ENCODE results near the gene TP53RK.

The TP53RK gene

DNA sequence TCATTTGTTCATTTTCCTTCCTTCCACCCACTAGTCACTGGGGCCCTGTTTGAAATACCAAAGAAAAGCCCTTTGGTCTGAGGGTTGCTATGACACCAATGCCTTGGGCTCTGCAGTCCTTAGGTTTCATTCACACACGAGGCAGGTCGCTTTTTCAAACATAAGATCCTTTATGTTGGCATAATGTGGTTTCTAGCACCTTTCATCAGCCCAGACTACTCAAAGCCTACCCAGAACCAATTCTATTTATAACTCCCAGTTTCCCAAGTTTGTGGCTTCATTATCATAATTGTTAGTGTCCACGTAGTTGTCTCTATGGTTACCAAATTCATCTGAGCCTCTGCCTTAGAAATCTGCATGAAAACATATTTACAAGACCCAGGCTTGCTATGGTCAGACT, 6.6 kb upstream of the TP53RK start:
- TF ChIP-seq ZNF501 (tag by site-specific recombination; IDR thresholded peaks at IDR 0.05) (no peak), ZNF214 (tag by site-specific recombination; IDR thresholded peaks at IDR 0.05; ENCODE audit: borderline replicate concordance) (no peak), ZNF335 (tag by site-specific recombination; conservative IDR thresholded peaks at IDR 0.05) (no peak)
- H3K4me1 ChIP-seq (ENCODE audit: control insufficient read depth, insufficient read depth, low read length): no peaks in the 10 kb centered on the region
- no peaks in the 10 kb centered on the region for H3K9me3 ChIP-seq (ENCODE audit: control insufficient read depth, insufficient read depth, low read depth, low read length)
- H3K4me3 ChIP-seq (ENCODE audit: low read depth, low read length): no peak overlapping the region
- ChIA-PET CTCF (no interaction called here), POLR2A (no interaction called here)
- H3K36me3 ChIP-seq (ENCODE audit: control insufficient read depth in 2 of 2, insufficient read depth in 1 of 2, low read length in 2 of 2): no peaks in the 10 kb centered on the region
- H3K27ac ChIP-seq (ENCODE audit: extremely low read depth, low read depth, low read length): no peak overlapping the region

DNA sequence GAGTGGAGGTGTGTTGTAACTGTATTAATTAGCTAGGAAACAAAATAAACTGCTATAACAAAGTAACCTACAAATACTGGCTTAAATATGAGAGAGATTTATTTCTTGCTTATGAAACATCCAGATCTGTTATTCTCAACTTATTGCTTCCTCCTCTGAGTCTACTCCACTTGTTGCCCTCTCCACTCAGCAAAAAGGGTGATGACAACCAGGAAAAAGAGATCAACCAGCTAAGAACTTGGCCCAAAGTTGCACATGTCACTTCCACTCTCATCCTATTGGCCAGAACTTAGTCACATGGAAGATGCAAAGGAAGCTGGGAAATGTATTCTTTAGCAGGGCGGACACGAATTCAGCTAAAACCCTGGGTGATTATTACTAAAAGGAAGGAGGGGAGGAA, 5.2 kb upstream of the TP53RK start:
- ChIA-PET CTCF (interaction anchor here (0.7 to 2.1 kb wide), 2 partner anchors 13 to 48 kb away, joined by 3 to 10 read pairs; no protein-coding TSS in a partner anchor), POLR2A (no interaction called here)
- no peak overlapping the region for H3K4me3 ChIP-seq (ENCODE audit: low read depth, low read length)
- H3K36me3 ChIP-seq (ENCODE audit: control insufficient read depth in 2 of 2, insufficient read depth in 1 of 2, low read length in 2 of 2): no peaks in the 10 kb centered on the region
- H3K9me3 ChIP-seq (ENCODE audit: control insufficient read depth, insufficient read depth, low read depth, low read length): no peaks in the 10 kb centered on the region
- no peak for TF ChIP-seq ZBTB21 (tag by site-specific recombination; IDR thresholded peaks at IDR 0.05)
- peak; percentile 94 for TF ChIP-seq SCRT2 (tag by site-specific recombination; IDR thresholded peaks at IDR 0.05)
- TF ChIP-seq ZNF76 (tag by site-specific recombination; IDR thresholded peaks at IDR 0.05; ENCODE audit: borderline replicate concordance, low read depth): no peak
- no peaks in the 10 kb centered on the region for H3K4me1 ChIP-seq (ENCODE audit: control insufficient read depth, insufficient read depth, low read length)
- H3K27ac ChIP-seq (ENCODE audit: extremely low read depth, low read depth, low read length): no peak overlapping the region

DNA sequence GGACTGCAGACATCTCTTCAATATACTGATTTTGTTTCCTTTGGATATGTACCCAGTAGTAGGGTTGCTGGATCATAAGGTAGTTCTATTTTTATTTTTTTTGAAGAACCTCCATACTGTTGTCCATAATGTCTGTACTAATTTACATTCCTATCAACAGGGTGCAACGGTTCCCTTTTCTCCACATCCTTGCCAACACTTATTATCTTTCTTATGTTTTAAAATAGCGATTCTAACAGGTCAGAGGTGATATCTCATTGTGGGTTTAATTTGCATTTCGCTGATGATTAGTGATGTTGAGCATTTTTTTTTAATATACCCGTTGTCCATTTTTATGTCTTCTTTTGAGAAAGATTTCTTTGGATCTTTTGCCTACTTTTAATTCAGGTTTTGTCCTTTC, 2.0 kb upstream of the TP53RK start:
- ChIA-PET POLR2A (no interaction called here), CTCF (interaction anchor here (1.8 kb wide), 1 partner anchor 9 kb away, joined by 5 read pairs; no protein-coding TSS in a partner anchor)
- Histone ChIP-seq H3K4me1 (ENCODE audit: control insufficient read depth, insufficient read depth, low read length) (no peaks in the 10 kb centered on the region), H3K27ac (ENCODE audit: extremely low read depth, low read depth, low read length) (no peak overlapping the region), H3K36me3 (ENCODE audit: control insufficient read depth in 2 of 2, insufficient read depth in 1 of 2, low read length in 2 of 2) (peaks cover 0 to 10% of the 10 kb centered on the region in 2 experiments; a peak in 1 of 3 replicates), H3K4me3 (ENCODE audit: low read depth, low read length) (no peak overlapping the region), H3K9me3 (ENCODE audit: control insufficient read depth, insufficient read depth, low read depth, low read length) (no peaks in the 10 kb centered on the region)
- TF ChIP-seq ZNF112 (tag by site-specific recombination; IDR thresholded peaks at IDR 0.05) (no peak), ZNF132 (tag by site-specific recombination; IDR thresholded peaks at IDR 0.05; ENCODE audit: borderline replicate concordance) (no peak), ZNF48 (tag by site-specific recombination; IDR thresholded peaks at IDR 0.05) (no peak), ZFP41 (tag by site-specific recombination; IDR thresholded peaks at IDR 0.05; ENCODE audit: borderline replicate concordance) (no peak), ZNF211 (tag by site-specific recombination; IDR thresholded peaks at IDR 0.05; ENCODE audit: low read depth) (no peak), RBAK (tag by site-specific recombination; IDR thresholded peaks at IDR 0.05) (no peak), ZNF202 (tag by site-specific recombination; IDR thresholded peaks at IDR 0.05; ENCODE audit: borderline replicate concordance) (no peak), YY1 (tag by site-specific recombination; IDR thresholded peaks at IDR 0.05) (no peak), ZBTB20 (tag by site-specific recombination; IDR thresholded peaks at IDR 0.05) (no peak), ZNF10 (tag by site-specific recombination; IDR thresholded peaks at IDR 0.05) (no peak), ZNF223 (tag by site-specific recombination; IDR thresholded peaks at IDR 0.05) (no peak), ZNF433 (tag by site-specific recombination; IDR thresholded peaks at IDR 0.05; ENCODE audit: low read depth) (no peak)
- TF ChIP-seq, protein P1, sequence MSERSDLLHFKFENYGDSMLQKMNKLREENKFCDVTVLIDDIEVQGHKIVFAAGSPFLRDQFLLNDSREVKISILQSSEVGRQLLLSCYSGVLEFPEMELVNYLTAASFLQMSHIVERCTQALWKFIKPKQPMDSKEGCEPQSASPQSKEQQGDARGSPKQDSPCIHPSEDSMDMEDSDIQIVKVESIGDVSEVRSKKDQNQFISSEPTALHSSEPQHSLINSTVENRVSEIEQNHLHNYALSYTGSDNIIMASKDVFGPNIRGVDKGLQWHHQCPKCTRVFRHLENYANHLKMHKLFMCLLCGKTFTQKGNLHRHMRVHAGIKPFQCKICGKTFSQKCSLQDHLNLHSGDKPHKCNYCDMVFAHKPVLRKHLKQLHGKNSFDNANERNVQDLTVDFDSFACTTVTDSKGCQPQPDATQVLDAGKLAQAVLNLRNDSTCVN (tag by site-specific recombination; optimal IDR thresholded peaks at IDR 0.05): no peak
- TF ChIP-seq, protein P2, sequence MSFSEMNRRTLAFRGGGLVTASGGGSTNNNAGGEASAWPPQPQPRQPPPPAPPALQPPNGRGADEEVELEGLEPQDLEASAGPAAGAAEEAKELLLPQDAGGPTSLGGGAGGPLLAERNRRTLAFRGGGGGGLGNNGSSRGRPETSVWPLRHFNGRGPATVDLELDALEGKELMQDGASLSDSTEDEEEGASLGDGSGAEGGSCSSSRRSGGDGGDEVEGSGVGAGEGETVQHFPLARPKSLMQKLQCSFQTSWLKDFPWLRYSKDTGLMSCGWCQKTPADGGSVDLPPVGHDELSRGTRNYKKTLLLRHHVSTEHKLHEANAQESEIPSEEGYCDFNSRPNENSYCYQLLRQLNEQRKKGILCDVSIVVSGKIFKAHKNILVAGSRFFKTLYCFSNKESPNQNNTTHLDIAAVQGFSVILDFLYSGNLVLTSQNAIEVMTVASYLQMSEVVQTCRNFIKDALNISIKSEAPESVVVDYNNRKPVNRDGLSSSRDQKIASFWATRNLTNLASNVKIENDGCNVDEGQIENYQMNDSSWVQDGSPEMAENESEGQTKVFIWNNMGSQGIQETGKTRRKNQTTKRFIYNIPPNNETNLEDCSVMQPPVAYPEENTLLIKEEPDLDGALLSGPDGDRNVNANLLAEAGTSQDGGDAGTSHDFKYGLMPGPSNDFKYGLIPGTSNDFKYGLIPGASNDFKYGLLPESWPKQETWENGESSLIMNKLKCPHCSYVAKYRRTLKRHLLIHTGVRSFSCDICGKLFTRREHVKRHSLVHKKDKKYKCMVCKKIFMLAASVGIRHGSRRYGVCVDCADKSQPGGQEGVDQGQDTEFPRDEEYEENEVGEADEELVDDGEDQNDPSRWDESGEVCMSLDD (tag by site-specific recombination; IDR thresholded peaks at IDR 0.05): no peak
- TF ChIP-seq, protein P3, sequence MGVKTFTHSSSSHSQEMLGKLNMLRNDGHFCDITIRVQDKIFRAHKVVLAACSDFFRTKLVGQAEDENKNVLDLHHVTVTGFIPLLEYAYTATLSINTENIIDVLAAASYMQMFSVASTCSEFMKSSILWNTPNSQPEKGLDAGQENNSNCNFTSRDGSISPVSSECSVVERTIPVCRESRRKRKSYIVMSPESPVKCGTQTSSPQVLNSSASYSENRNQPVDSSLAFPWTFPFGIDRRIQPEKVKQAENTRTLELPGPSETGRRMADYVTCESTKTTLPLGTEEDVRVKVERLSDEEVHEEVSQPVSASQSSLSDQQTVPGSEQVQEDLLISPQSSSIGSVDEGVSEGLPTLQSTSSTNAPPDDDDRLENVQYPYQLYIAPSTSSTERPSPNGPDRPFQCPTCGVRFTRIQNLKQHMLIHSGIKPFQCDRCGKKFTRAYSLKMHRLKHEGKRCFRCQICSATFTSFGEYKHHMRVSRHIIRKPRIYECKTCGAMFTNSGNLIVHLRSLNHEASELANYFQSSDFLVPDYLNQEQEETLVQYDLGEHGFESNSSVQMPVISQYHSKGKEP (tag by site-specific recombination; IDR thresholded peaks at IDR 0.05): no peak
- TF ChIP-seq, protein P4, sequence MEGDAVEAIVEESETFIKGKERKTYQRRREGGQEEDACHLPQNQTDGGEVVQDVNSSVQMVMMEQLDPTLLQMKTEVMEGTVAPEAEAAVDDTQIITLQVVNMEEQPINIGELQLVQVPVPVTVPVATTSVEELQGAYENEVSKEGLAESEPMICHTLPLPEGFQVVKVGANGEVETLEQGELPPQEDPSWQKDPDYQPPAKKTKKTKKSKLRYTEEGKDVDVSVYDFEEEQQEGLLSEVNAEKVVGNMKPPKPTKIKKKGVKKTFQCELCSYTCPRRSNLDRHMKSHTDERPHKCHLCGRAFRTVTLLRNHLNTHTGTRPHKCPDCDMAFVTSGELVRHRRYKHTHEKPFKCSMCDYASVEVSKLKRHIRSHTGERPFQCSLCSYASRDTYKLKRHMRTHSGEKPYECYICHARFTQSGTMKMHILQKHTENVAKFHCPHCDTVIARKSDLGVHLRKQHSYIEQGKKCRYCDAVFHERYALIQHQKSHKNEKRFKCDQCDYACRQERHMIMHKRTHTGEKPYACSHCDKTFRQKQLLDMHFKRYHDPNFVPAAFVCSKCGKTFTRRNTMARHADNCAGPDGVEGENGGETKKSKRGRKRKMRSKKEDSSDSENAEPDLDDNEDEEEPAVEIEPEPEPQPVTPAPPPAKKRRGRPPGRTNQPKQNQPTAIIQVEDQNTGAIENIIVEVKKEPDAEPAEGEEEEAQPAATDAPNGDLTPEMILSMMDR (tag by site-specific recombination; IDR thresholded peaks at IDR 0.05): no peak
- TF ChIP-seq, protein P5, sequence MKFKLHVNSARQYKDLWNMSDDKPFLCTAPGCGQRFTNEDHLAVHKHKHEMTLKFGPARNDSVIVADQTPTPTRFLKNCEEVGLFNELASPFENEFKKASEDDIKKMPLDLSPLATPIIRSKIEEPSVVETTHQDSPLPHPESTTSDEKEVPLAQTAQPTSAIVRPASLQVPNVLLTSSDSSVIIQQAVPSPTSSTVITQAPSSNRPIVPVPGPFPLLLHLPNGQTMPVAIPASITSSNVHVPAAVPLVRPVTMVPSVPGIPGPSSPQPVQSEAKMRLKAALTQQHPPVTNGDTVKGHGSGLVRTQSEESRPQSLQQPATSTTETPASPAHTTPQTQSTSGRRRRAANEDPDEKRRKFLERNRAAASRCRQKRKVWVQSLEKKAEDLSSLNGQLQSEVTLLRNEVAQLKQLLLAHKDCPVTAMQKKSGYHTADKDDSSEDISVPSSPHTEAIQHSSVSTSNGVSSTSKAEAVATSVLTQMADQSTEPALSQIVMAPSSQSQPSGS (tag by site-specific recombination; IDR thresholded peaks at IDR 0.05; ENCODE audit: low read depth): no peak
